SU-DHL-6 (cell line): ENCODE data around the gene SI.
A peak's percentile ranks its signal among the peaks of the same experiment; 100 is the strongest.

Source experiments
- H2AFZ ChIP-seq: fragments of 200-600 bp; sonication (generic); 2 replicates; pipeline ENCODE4 v1.6.1; 2014; ENCODE audit warnings: low read depth, mild to moderate bottlenecking, moderate library complexity, mixed read lengths, antibody characterized with exemption, low read length; ENCODE audit not compliant: severe bottlenecking
- H3F3A ChIP-seq: fragments of 200-600 bp; shearing (Covaris generic); 2 replicates; pipeline ENCODE4 v1.6.0; 2016; ENCODE audit warnings: antibody characterized with exemption, mild to moderate bottlenecking; ENCODE audit not compliant: insufficient read depth
- H3K27ac ChIP-seq: fragments of 200-600 bp; sonication (generic); 2 replicates; pipeline ENCODE4 v1.5.1; 2016; ENCODE audit warnings: low read depth, mild to moderate bottlenecking, low read length, moderate library complexity, mixed read lengths
- H3K27me3 ChIP-seq: fragments of 200-600 bp; sonication (generic), shearing (Covaris generic); 2 replicates; pipeline ENCODE4 v1.6.0; 2014; ENCODE audit warnings: mild to moderate bottlenecking, low read length
- H3K36me3 ChIP-seq: fragments of 200-600 bp; sonication (generic); 2 replicates; pipeline ENCODE4 v1.6.1; 2014; ENCODE audit warnings: mild to moderate bottlenecking, low read length, mixed read lengths
- H3K4me2 ChIP-seq: fragments of 300-600, 200-600 bp; shearing (Covaris generic), sonication (generic); 2 replicates; pipeline ENCODE4 v1.6.0; 2014; ENCODE audit warnings: low read length, low read depth, mild to moderate bottlenecking; ENCODE audit not compliant: poor library complexity, severe bottlenecking
- H3K4me3 ChIP-seq: fragments of 200-600 bp; sonication (generic); 2 replicates; pipeline ENCODE4 v1.5.1; 2014; ENCODE audit warnings: antibody characterized with exemption, low read length, mild to moderate bottlenecking, mixed read lengths; ENCODE audit not compliant: insufficient read depth, poor library complexity, severe bottlenecking
- H3K79me2 ChIP-seq: fragments of 200-600 bp; sonication (generic); 2 replicates; pipeline ENCODE4 v1.6.1; 2014; ENCODE audit warnings: mild to moderate bottlenecking, low read length, moderate library complexity; ENCODE audit not compliant: insufficient read depth
- H3K9ac ChIP-seq: fragments of 200-600 bp; sonication (generic); 2 replicates; pipeline ENCODE4 v1.7.0; 2014; ENCODE audit warnings: mild to moderate bottlenecking, low read length
- H3K9me2 ChIP-seq: fragments of 200-600 bp; sonication (generic); replicated peaks from 2 replicates; pipeline ENCODE4 v1.6.1; 2014; ENCODE audit warnings: low read length; ENCODE audit not compliant: insufficient read depth
- H3K9me3 ChIP-seq: fragments of 200-600 bp; sonication (generic); 2 replicates; pipeline ENCODE4 v1.6.1; 2014; ENCODE audit warnings: low read length, mixed read lengths; ENCODE audit not compliant: insufficient read depth
- H4K20me1 ChIP-seq: fragments of 200-600 bp; sonication (generic); 2 replicates; pipeline ENCODE4 v1.6.1; 2014; ENCODE audit warnings: low read depth, mild to moderate bottlenecking, antibody characterized with exemption, low read length, moderate library complexity, mixed read lengths
- EZH2phosphoT487 ChIP-seq: fragments of 200-600 bp; sonication (generic), shearing (Covaris generic); conservative IDR thresholded peaks from 2 replicates; pipeline ENCODE4 v1.6.1; 2018; ENCODE audit warnings: mild to moderate bottlenecking, antibody characterized with exemption, low read length, moderate library complexity, mixed read lengths
- TF ChIP-seq, protein P1 (sequence below): fragments of 200-600 bp; sonication (generic); IDR thresholded peaks from one replicate; pipeline ENCODE4 v1.5.1; 2017; ENCODE audit warnings: antibody characterized with exemption, mild to moderate bottlenecking, low read length, moderate library complexity; ENCODE audit not compliant: insufficient read depth, poor library complexity, severe bottlenecking

SI gene

DNA sequence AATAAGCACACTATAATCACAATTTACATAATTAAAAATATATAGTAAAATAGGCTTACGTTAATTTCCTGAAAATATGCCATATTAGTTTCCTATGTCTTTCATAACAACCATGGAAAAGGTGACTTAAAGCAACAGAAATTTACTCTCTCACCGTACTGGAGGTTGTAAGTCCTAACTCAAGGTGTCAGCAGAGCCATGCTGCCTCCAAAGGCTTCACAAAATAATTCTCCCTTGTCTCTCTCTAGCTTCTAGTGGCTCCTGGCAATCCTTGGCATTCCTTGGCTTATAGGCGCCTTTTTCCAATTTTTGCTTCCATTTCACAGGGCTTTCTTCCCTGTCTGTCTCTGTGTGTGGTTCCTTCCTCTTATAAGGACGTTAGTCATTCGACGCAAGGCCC is 7.6 kb downstream of the SI start:
- no peak overlapping the region for H3K4me3 ChIP-seq
- no peak overlapping the region for H3K4me2 ChIP-seq
- H3K9ac ChIP-seq = no peak overlapping the region
- no peaks in the 10 kb centered on the region for H3K27me3 ChIP-seq
- no peaks in the 10 kb centered on the region for H4K20me1 ChIP-seq
- no peak overlapping the region for H3K27ac ChIP-seq
- TF ChIP-seq, protein P1, sequence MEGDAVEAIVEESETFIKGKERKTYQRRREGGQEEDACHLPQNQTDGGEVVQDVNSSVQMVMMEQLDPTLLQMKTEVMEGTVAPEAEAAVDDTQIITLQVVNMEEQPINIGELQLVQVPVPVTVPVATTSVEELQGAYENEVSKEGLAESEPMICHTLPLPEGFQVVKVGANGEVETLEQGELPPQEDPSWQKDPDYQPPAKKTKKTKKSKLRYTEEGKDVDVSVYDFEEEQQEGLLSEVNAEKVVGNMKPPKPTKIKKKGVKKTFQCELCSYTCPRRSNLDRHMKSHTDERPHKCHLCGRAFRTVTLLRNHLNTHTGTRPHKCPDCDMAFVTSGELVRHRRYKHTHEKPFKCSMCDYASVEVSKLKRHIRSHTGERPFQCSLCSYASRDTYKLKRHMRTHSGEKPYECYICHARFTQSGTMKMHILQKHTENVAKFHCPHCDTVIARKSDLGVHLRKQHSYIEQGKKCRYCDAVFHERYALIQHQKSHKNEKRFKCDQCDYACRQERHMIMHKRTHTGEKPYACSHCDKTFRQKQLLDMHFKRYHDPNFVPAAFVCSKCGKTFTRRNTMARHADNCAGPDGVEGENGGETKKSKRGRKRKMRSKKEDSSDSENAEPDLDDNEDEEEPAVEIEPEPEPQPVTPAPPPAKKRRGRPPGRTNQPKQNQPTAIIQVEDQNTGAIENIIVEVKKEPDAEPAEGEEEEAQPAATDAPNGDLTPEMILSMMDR = no peak
- no peak for TF ChIP-seq EZH2phosphoT487
- no peaks in the 10 kb centered on the region for H3K79me2 ChIP-seq
- H2AFZ ChIP-seq = peak overlapping the region; percentile 26
- H3K9me2 ChIP-seq = no peaks in the 10 kb centered on the region
- no peaks in the 10 kb centered on the region for H3K36me3 ChIP-seq
- no peaks in the 10 kb centered on the region for H3K9me3 ChIP-seq
- no peaks in the 10 kb centered on the region; the same call in 1 of the 2 replicates for H3F3A ChIP-seq

DNA sequence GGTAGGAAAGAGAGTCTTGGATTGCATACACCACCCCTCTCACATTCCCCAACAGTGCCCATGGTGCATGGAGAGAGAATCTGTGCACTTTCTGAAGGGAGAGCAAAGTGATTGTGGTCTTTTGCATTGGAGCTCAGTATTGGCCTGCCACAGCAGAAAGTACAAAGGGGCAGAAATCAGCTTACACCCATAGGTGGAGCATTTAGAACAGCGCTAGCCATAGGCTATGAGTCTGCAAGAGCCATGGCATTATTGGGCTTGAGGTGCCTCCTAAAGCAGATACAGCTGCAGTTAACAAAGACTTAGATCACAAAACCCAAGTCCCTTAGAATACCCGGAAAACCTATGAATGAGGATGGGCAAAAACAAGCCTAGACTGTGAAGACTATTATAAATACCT is 21.8 kb downstream of the SI start:
- Histone ChIP-seq H2AFZ (peak overlapping the region; percentile 56), H3K9ac (no peak overlapping the region), H3K79me2 (no peaks in the 10 kb centered on the region), H3F3A (no peaks in the 10 kb centered on the region), H3K27ac (no peak overlapping the region), H3K4me3 (no peak overlapping the region), H3K27me3 (no peaks in the 10 kb centered on the region), H3K9me2 (no peaks in the 10 kb centered on the region), H4K20me1 (no peaks in the 10 kb centered on the region), H3K36me3 (no peaks in the 10 kb centered on the region), H3K4me2 (no peak overlapping the region), H3K9me3 (no peaks in the 10 kb centered on the region)
- TF ChIP-seq, protein P1 = no peak
- no peak for TF ChIP-seq EZH2phosphoT487

DNA sequence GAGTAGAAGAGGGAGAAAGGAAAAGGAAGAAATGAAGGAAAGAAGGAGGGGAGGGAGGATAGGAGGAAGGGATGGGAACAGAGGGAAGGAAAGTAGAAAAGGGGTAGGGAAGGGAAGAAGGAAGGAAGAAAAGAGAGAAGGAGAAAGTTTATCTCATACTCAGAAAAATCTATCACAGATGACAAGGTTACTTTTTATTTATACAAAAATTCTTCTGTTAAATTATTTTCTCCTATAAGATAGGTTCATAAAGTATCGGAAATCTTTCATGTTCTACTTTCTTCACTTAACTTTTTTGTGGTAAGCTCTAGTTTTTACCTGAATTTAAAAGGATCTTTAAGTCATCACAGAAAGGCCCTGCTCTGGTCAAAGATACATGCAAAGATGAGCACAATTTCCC is 38.1 kb downstream of the SI start:
- Histone ChIP-seq H3K27ac (no peak overlapping the region), H4K20me1 (no peaks in the 10 kb centered on the region), H3K36me3 (no peaks in the 10 kb centered on the region), H3K79me2 (no peaks in the 10 kb centered on the region), H3K9me3 (no peaks in the 10 kb centered on the region), H3K9me2 (no peaks in the 10 kb centered on the region), H2AFZ (peak overlapping the region; percentile 71), H3K4me2 (no peak overlapping the region), H3K27me3 (no peaks in the 10 kb centered on the region), H3K9ac (no peak overlapping the region), H3F3A (no peaks in the 10 kb centered on the region), H3K4me3 (no peak overlapping the region)
- no peak for TF ChIP-seq EZH2phosphoT487
- TF ChIP-seq, protein P1 = no peak
